ENCODE results near the gene ARMC9.

DNA sequence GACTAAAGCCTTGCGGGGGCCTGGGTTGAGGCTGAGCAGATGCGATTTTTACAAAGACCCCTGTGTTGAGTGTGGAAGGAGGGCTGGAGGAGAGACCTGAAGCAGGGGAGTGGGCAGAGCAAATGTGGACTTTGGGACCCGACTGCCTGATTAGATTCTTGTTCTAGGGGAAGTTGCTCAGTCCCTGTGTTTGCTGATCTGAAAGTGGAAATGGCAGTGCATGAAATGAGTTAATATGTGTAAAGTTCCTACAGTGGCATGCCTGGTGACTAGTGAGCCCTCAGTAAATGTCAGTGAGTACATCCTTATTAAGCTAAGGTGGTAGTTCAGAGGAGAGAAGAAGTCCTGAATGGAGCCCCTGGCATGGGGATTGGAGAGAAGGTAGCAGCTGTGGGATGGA lies 52.3 kb downstream of the ARMC9 start:
- no peak for TF ChIP-seq CHD2 (IDR thresholded peaks at IDR 0.05; ENCODE audit: low read depth, low read length)
- TF ChIP-seq, protein P1, sequence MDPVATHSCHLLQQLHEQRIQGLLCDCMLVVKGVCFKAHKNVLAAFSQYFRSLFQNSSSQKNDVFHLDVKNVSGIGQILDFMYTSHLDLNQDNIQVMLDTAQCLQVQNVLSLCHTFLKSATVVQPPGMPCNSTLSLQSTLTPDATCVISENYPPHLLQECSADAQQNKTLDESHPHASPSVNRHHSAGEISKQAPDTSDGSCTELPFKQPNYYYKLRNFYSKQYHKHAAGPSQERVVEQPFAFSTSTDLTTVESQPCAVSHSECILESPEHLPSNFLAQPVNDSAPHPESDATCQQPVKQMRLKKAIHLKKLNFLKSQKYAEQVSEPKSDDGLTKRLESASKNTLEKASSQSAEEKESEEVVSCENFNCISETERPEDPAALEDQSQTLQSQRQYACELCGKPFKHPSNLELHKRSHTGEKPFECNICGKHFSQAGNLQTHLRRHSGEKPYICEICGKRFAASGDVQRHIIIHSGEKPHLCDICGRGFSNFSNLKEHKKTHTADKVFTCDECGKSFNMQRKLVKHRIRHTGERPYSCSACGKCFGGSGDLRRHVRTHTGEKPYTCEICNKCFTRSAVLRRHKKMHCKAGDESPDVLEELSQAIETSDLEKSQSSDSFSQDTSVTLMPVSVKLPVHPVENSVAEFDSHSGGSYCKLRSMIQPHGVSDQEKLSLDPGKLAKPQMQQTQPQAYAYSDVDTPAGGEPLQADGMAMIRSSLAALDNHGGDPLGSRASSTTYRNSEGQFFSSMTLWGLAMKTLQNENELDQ (CRISPR knock-in tag; IDR thresholded peaks at IDR 0.05; ENCODE audit: borderline replicate concordance) = no peak
- TF ChIP-seq, protein P2, sequence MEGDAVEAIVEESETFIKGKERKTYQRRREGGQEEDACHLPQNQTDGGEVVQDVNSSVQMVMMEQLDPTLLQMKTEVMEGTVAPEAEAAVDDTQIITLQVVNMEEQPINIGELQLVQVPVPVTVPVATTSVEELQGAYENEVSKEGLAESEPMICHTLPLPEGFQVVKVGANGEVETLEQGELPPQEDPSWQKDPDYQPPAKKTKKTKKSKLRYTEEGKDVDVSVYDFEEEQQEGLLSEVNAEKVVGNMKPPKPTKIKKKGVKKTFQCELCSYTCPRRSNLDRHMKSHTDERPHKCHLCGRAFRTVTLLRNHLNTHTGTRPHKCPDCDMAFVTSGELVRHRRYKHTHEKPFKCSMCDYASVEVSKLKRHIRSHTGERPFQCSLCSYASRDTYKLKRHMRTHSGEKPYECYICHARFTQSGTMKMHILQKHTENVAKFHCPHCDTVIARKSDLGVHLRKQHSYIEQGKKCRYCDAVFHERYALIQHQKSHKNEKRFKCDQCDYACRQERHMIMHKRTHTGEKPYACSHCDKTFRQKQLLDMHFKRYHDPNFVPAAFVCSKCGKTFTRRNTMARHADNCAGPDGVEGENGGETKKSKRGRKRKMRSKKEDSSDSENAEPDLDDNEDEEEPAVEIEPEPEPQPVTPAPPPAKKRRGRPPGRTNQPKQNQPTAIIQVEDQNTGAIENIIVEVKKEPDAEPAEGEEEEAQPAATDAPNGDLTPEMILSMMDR (CRISPR knock-in tag; IDR thresholded peaks at IDR 0.05) = no peak
- no peak for TF ChIP-seq YEATS4 (CRISPR knock-in tag; IDR thresholded peaks at IDR 0.05; ENCODE audit: borderline replicate concordance)
- no peak for TF ChIP-seq HDAC6 (IDR thresholded peaks at IDR 0.05; ENCODE audit: low read depth, low read length)
- no peak for TF ChIP-seq FOSL1 (CRISPR knock-in tag; IDR thresholded peaks at IDR 0.05; ENCODE audit: borderline replicate concordance)
- TF ChIP-seq, protein P3, sequence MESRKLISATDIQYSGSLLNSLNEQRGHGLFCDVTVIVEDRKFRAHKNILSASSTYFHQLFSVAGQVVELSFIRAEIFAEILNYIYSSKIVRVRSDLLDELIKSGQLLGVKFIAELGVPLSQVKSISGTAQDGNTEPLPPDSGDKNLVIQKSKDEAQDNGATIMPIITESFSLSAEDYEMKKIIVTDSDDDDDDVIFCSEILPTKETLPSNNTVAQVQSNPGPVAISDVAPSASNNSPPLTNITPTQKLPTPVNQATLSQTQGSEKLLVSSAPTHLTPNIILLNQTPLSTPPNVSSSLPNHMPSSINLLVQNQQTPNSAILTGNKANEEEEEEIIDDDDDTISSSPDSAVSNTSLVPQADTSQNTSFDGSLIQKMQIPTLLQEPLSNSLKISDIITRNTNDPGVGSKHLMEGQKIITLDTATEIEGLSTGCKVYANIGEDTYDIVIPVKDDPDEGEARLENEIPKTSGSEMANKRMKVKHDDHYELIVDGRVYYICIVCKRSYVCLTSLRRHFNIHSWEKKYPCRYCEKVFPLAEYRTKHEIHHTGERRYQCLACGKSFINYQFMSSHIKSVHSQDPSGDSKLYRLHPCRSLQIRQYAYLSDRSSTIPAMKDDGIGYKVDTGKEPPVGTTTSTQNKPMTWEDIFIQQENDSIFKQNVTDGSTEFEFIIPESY (CRISPR knock-in tag; IDR thresholded peaks at IDR 0.05) = no peak

Data from HepG2 (cell line).